Measurements from ENCODE around the gene COQ7. TPM values are rescaled to one million over a fixed set of nuclear protein-coding genes. Genes with fewer than 3 reads are reported as not detected.

The COQ7 gene
- total RNA-seq, 2 experiments from 2014 or later = 21.6 to 22.2 TPM

DNA sequence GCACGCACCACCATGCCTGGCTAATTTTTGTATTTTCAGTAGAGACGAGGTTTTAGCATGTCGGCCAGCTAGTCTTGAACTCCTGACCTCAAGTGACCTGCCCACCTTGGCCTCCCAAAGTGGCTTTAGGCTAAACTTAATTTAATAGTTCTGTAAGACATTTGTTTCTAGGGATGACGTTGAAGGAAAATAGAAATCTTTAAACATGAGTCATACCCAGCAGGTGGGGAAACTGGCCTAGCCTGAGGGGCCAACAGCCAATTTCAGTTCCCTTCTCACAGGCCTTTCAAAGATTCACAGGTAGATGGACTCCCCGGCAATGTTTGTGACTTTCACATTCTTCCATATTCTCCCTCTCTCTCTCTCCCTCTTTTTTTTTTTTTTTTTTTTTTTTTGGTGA, 28.2 kb downstream of the COQ7 start:
- POLR2A ChIA-PET = interaction anchor here (0.6 kb wide), 1 partner anchor 257 kb away, joined by 3 read pairs; no protein-coding TSS in a partner anchor
- TF ChIP-seq EZH2phosphoT487 (IDR thresholded peaks at IDR 0.05; ENCODE audit: borderline replicate concordance, low read depth, low read length) = no peak
- TF ChIP-seq CTCF (conservative IDR thresholded peaks at IDR 0.05; ENCODE audit: low read length) = no peak
- BruUV-seq (replicated peaks) = no TSS peak
- Histone ChIP-seq H3K27ac (ENCODE audit: low read depth, low read length, poor library complexity, severe bottlenecking) (no peak overlapping the region), H3K4me3 (ENCODE audit: low read depth, low read length, poor library complexity, severe bottlenecking) (no peak overlapping the region), H3K4me2 (ENCODE audit: low read length) (no peak overlapping the region), H4K20me1 (ENCODE audit: insufficient read depth, low read length) (no peaks in the 10 kb centered on the region), H2AFZ (ENCODE audit: low read length) (peak overlapping the region; percentile 67; the same call in 1 of the 2 replicates), H3K9me2 (ENCODE audit: insufficient read depth, low read length) (no peaks in the 10 kb centered on the region), H3K4me1 (ENCODE audit: insufficient read depth, low read length, poor library complexity, severe bottlenecking) (peaks cover 8% of the 10 kb centered on the region), H3K79me2 (ENCODE audit: insufficient read depth, low read depth, low read length) (no peaks in the 10 kb centered on the region), H3K9me3 (ENCODE audit: low read length) (peaks cover 30% of the 10 kb centered on the region; the same call in 1 of the 2 replicates), H3K36me3 (ENCODE audit: insufficient read depth, low read length) (no peaks in the 10 kb centered on the region)
- CTCF ChIA-PET (ENCODE audit: unreplicated experiment) = no interaction called here
- intact Hi-C loops (cut with micrococcal nuclease; ENCODE audit: unreplicated experiment) = no loop called here
- DNase-seq (ENCODE audit: low spot score) = no peak

- Histone ChIP-seq H3K4me2 (ENCODE audit: low read length) (no peak overlapping the region), H3K79me2 (ENCODE audit: insufficient read depth, low read depth, low read length) (no peaks in the 10 kb centered on the region), H2AFZ (ENCODE audit: low read length) (no peak overlapping the region), H3K36me3 (ENCODE audit: insufficient read depth, low read length) (no peaks in the 10 kb centered on the region), H3K4me1 (ENCODE audit: insufficient read depth, low read length, poor library complexity, severe bottlenecking) (peaks cover 8% of the 10 kb centered on the region), H3K27ac (ENCODE audit: low read depth, low read length, poor library complexity, severe bottlenecking) (no peak overlapping the region), H3K9me2 (ENCODE audit: insufficient read depth, low read length) (no peaks in the 10 kb centered on the region), H3K4me3 (ENCODE audit: low read depth, low read length, poor library complexity, severe bottlenecking) (no peak overlapping the region), H3K9me3 (ENCODE audit: low read length) (peaks cover 25% of the 10 kb centered on the region; the same call in 1 of the 2 replicates), H4K20me1 (ENCODE audit: insufficient read depth, low read length) (no peaks in the 10 kb centered on the region)
- ChIA-PET CTCF (ENCODE audit: unreplicated experiment) (no interaction called here), POLR2A (no interaction called here)
- no TSS peak for BruUV-seq (replicated peaks)
- intact Hi-C loops (cut with micrococcal nuclease; ENCODE audit: unreplicated experiment) = no loop called here
- TF ChIP-seq EZH2phosphoT487 (IDR thresholded peaks at IDR 0.05; ENCODE audit: borderline replicate concordance, low read depth, low read length) = no peak
- no peak for TF ChIP-seq CTCF (conservative IDR thresholded peaks at IDR 0.05; ENCODE audit: low read length)
- DNase-seq (ENCODE audit: low spot score) = no peak
Observed at GRCh38 chr16:19098173-19098572, 30.8 kb downstream of the COQ7 start.

GRCh38 chr16:19102187-19102872, 34.9 kb downstream of the COQ7 start:
- Histone ChIP-seq H3K4me2 (ENCODE audit: low read length) (no peak overlapping the region), H3K79me2 (ENCODE audit: insufficient read depth, low read depth, low read length) (no peaks in the 10 kb centered on the region), H3K4me1 (ENCODE audit: insufficient read depth, low read length, poor library complexity, severe bottlenecking) (peaks cover 5% of the 10 kb centered on the region), H3K4me3 (ENCODE audit: low read depth, low read length, poor library complexity, severe bottlenecking) (no peak overlapping the region), H4K20me1 (ENCODE audit: insufficient read depth, low read length) (no peaks in the 10 kb centered on the region), H3K9me3 (ENCODE audit: low read length) (peaks cover 13% of the 10 kb centered on the region; the same call in 1 of the 2 replicates), H3K27ac (ENCODE audit: low read depth, low read length, poor library complexity, severe bottlenecking) (no peak overlapping the region), H3K36me3 (ENCODE audit: insufficient read depth, low read length) (no peaks in the 10 kb centered on the region), H2AFZ (ENCODE audit: low read length) (no peak overlapping the region), H3K9me2 (ENCODE audit: insufficient read depth, low read length) (no peaks in the 10 kb centered on the region)
- ChIA-PET POLR2A (no interaction called here), CTCF (ENCODE audit: unreplicated experiment) (no interaction called here)
- intact Hi-C loops (cut with micrococcal nuclease; ENCODE audit: unreplicated experiment) = no loop called here
- no peak for TF ChIP-seq CTCF (conservative IDR thresholded peaks at IDR 0.05; ENCODE audit: low read length)
- TF ChIP-seq EZH2phosphoT487 (IDR thresholded peaks at IDR 0.05; ENCODE audit: borderline replicate concordance, low read depth, low read length) = no peak
- no TSS peak for BruUV-seq (replicated peaks)
- DNase-seq (ENCODE audit: low spot score) = no peak

All from OCI-LY7 (cell line).